ENCODE results near the gene OSTF1. TPM values are rescaled to one million over a fixed set of nuclear protein-coding genes. Genes with fewer than 3 reads are reported as not detected.

The OSTF1 gene
- total and polyA plus RNA-seq, 2 experiments from 2014 or later, result 19.2 to 34.4 TPM

DNA sequence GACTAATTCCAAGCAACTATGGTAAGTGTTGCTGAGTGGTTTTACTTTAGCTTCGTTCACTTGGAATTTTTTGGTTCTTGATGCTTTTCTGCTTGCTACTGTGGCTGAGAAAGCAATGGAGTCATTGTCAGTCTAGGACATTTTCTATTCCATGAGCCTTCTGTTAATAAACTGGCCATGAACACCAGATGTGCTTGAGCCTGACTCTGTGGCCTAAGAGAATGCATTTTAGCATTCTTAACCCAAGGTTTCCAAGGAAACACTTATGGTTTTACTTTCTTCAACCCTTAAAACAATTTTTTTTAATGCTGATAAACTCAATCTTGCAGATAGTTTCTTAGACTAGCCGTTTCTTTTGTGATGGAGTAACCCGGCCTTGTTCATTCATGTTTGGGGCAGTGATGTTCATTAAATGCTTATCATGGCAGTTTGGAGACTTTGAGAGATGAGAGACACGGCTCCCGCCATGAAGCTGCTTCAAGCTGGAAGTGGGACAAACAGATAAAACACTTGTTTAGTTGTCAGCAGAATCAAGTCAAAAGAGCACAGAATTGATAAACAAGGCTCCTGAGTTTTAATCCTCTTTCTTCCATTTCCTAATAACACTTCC, 42.4 kb downstream of the OSTF1 start:
- DNase-seq (ENCODE audit: low read depth in 1 of 2, low spot score in 1 of 2), result no peak
- TF ChIP-seq, protein P1, sequence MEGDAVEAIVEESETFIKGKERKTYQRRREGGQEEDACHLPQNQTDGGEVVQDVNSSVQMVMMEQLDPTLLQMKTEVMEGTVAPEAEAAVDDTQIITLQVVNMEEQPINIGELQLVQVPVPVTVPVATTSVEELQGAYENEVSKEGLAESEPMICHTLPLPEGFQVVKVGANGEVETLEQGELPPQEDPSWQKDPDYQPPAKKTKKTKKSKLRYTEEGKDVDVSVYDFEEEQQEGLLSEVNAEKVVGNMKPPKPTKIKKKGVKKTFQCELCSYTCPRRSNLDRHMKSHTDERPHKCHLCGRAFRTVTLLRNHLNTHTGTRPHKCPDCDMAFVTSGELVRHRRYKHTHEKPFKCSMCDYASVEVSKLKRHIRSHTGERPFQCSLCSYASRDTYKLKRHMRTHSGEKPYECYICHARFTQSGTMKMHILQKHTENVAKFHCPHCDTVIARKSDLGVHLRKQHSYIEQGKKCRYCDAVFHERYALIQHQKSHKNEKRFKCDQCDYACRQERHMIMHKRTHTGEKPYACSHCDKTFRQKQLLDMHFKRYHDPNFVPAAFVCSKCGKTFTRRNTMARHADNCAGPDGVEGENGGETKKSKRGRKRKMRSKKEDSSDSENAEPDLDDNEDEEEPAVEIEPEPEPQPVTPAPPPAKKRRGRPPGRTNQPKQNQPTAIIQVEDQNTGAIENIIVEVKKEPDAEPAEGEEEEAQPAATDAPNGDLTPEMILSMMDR (IDR thresholded peaks at IDR 0.05; ENCODE audit: low read depth, low read length), result no peak
- no peaks in the 10 kb centered on the region for H3K9me3 ChIP-seq (ENCODE audit: low read depth)
- H3K4me3 ChIP-seq, result no peak overlapping the region
- H3K27ac ChIP-seq, result no peak overlapping the region
- peaks cover 3% of the 10 kb centered on the region for H3K4me1 ChIP-seq (ENCODE audit: low read depth)
- no peaks in the 10 kb centered on the region for H3K27me3 ChIP-seq
- no peaks in the 10 kb centered on the region for H3K36me3 ChIP-seq

DNA sequence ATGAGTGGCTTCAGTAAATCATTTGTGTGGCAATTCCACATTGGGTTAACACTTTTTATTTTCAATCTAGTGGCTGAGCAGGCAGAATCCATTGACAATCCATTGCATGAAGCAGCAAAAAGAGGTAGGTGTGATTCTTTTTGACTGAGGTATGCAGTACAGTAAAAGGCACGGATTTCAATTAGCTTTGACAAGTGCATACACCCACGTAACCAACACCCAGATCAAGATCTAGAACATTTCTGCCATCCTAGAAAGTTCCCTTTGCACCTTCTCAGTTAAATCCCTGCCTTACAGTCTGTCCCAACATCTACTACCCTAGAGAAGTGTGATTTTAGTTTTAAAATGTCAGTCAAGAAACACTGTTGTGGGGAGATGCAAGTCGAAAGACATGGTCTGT, 43.4 kb downstream of the OSTF1 start:
- TF ChIP-seq, protein P1 (IDR thresholded peaks at IDR 0.05; ENCODE audit: low read depth, low read length), result no peak
- Histone ChIP-seq H3K4me1 (ENCODE audit: low read depth) (peaks cover 3% of the 10 kb centered on the region), H3K9me3 (ENCODE audit: low read depth) (no peaks in the 10 kb centered on the region), H3K4me3 (no peak overlapping the region), H3K36me3 (no peaks in the 10 kb centered on the region), H3K27ac (no peak overlapping the region), H3K27me3 (no peaks in the 10 kb centered on the region)
- no peak for DNase-seq (ENCODE audit: low read depth in 1 of 2, low spot score in 1 of 2)

GRCh38 chr9:75132244-75132643, 43.9 kb downstream of the OSTF1 start:
- H3K36me3 ChIP-seq, result no peaks in the 10 kb centered on the region
- H3K4me3 ChIP-seq, result no peak overlapping the region
- DNase-seq (ENCODE audit: low read depth in 1 of 2, low spot score in 1 of 2), result no peak
- TF ChIP-seq, protein P1 (IDR thresholded peaks at IDR 0.05; ENCODE audit: low read depth, low read length), result no peak
- peaks cover 3% of the 10 kb centered on the region for H3K4me1 ChIP-seq (ENCODE audit: low read depth)
- H3K9me3 ChIP-seq (ENCODE audit: low read depth), result no peaks in the 10 kb centered on the region
- H3K27ac ChIP-seq, result no peak overlapping the region
- H3K27me3 ChIP-seq, result no peaks in the 10 kb centered on the region

DNA sequence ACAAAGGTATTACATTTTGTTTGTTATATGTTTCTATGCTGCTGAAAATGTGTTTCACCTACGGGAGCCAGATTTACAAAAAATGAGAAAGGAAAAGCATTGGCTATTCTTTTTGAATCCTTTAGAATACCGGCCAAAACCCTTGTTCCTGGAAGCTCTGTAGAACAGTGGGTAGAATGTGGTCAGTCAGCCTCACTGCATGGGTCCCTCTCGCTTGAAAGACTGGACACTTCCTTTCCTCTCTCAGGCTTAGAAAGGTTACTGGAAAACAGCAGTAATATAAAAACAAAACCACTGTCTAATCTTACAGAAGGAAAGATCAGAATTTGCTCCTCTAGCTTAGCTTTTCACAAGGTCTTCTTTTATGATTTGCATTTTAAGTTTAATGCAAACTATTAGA, 45.1 kb downstream of the OSTF1 start:
- TF ChIP-seq, protein P1 (IDR thresholded peaks at IDR 0.05; ENCODE audit: low read depth, low read length), result no peak
- DNase-seq (ENCODE audit: low read depth in 1 of 2, low spot score in 1 of 2), result no peak
- no peaks in the 10 kb centered on the region for H3K36me3 ChIP-seq

DNA sequence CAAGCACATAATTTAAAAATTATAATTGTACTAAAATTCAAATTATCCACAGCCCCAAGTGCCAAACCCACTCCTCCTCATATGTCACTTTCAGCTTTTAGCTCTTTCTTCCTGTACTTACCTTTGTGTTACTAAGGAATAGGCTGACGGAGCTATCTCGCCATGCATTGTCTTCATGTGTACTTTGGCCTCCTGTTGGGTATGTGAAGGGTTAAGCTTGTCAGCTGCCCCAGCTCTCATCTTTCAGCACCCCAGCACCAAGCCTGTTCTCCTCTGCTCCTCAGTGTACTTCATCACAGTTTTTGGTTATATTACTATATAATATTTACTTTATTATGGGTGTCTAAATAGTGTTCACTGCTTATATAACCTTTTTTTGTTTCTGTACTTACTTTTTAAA, 46.2 kb downstream of the OSTF1 start:
- Histone ChIP-seq H3K36me3 (no peaks in the 10 kb centered on the region), H3K4me1 (ENCODE audit: low read depth) (peaks cover 3% of the 10 kb centered on the region), H3K9me3 (ENCODE audit: low read depth) (no peaks in the 10 kb centered on the region), H3K27me3 (no peaks in the 10 kb centered on the region), H3K27ac (no peak overlapping the region), H3K4me3 (no peak overlapping the region)
- TF ChIP-seq, protein P1 (IDR thresholded peaks at IDR 0.05; ENCODE audit: low read depth, low read length), result no peak
- no peak for DNase-seq (ENCODE audit: low read depth in 1 of 2, low spot score in 1 of 2)

More for the DNA sequence above, 45.1 kb downstream of the OSTF1 start:
- Histone ChIP-seq H3K27ac (no peak overlapping the region), H3K4me1 (ENCODE audit: low read depth) (peaks cover 3% of the 10 kb centered on the region), H3K4me3 (no peak overlapping the region), H3K27me3 (no peaks in the 10 kb centered on the region), H3K9me3 (ENCODE audit: low read depth) (no peaks in the 10 kb centered on the region)
